HG03175 (cell line): ENCODE data around the gene TEX48.

Source experiments
- ATAC-seq: cut with Tn5 transposase; IDR thresholded peaks from one replicate; pipeline ENCODE4 v1.9.1; 2021; ENCODE audit warnings: mild to moderate bottlenecking, moderate library complexity; ENCODE audit not compliant: unreplicated experiment

TEX48 gene, protein sequence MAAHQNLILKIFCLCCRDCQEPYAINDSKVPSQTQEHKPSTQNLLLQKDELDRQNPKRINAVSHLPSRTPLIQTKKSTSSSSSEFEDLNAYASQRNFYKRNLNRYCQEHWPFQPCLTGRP

DNA sequence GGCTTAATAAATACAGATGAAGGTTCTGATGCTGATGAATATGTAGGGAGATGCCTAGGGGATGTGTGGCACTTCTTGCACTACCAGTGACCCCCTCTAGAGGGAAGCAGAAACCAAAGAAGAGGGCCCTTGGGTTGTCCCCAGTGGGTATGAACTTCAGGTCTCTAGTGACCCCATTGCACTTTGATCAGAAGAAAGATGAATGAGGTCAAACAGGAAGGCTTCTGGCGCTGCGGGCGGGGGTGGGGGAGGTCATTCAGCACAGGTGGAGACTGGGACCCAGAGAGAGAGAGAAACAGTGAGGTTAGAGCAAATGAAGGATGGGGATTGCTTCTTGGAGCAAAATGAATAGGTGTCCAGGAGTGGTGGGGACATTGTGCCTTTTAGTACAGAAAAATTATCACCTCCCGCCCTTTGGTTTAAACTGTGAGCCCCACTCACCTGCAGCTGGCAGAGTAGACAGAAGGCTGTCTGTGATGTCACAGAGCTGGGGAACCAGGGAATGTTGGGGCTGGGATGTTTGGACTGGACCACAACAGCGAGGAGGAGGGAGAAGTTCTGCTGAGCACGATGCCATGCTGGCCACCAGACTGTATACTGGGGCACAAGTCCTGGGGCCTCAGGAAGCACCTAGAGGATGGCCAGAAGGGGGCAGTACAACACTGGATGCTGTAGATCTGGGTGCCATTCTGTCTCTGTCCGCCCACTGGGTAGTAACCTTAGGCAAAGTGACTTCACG lies at the start of gene TEX48:
Gene TEX48 (minus strand): TSS at position 599 of the 739 bp plus-strand sequence. CDS start 10,469 bp downstream, outside the sequence.
- peak; percentile 81 for ATAC-seq

DNA sequence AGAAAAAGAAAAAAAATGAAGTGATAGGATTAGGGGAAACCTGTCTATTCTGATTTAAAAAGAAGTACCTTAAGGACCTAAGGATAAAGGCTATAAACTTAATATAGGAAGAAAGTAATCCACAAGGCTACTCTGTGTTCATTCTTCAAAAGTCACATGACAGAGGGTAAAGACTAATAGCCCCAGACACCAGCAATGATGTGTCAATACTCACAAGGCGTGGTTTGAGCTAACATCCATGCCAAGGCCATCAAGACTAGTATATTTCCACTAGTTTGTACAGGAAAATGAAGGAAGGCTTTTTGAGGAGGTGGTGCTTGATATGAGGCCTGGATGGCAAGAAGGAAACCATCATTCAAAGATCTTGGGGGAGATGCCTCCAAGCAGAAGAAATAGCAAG lies 49.7 kb upstream of the TEX48 start:
- ATAC-seq = no peak

DNA sequence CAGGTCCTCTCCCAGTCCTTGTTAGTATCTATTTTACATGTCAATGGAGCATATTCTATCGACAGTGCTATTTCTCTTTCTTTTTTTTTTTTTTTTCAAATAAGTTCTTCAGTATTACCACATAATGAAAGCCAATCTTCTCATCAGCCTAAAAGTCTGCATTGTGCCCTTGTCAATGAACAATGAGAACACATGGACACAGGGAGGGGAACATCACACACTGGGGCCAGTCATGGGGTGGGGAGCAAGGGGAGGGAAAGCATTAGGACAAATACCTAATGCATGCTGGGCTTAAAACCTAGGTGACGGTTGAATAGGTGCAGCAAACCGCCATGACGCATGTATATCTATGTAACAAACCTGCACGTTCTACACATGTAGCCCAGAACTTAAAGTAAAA lies 47.7 kb upstream of the TEX48 start:
- no peak for ATAC-seq

DNA sequence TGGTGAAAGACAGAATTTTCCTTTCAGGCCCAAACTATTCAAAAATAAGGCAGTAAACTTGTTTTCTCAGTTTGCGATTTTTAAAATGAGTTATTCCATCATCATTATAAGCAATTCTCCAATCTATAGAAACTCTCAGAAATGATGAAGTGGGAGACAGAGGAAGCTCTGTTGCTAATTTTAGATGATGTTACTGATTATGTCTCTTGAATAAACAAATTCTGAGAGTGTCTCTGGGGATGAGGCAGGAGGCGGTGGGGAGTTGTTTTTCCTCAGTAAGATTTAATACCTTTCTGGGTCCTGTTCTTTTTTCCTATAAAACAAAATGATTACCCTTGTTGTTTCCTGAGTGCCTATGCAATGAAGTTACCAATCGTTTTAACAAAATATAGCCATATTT lies 43.9 kb upstream of the TEX48 start:
- no peak for ATAC-seq

GRCh38 chr9:114724744-114725143 lies 42.8 kb upstream of the TEX48 start:
- no peak for ATAC-seq

- ATAC-seq = no peak
These were observed 41.9 kb upstream of the TEX48 start for GRCh38 chr9:114723931-114724330.

GRCh38 chr9:114722937-114723620 lies 41.1 kb upstream of the TEX48 start:
- no peak for ATAC-seq

DNA sequence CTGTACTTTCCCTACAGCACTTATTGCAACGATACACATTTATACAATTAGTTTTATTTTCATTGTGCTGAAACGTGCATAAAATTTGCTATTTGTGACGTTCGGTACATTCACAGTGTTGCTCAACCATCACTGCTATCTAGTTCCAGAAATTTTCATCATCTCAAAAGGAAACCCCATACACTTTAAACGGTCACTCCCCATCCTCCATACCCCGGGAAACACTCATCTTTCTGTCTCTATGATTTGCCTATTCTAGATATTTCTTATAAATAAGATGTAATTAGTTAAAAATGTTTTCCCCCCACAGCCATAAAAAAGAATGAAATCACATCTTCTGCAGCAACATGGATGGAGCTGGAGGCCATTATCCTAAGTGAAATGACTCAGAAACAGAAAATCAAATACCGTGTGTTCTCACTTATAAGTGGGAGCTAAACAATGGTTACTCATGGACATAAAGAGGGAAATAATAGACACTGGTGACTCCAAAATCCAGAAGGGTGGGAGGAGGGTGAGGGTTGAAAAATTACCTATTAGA lies 40.2 kb upstream of the TEX48 start:
- ATAC-seq = no peak

GRCh38 chr9:114721491-114722079 lies 39.6 kb upstream of the TEX48 start:
- no peak for ATAC-seq

GRCh38 chr9:114720086-114720676 lies 38.2 kb upstream of the TEX48 start:
- ATAC-seq = no peak

DNA sequence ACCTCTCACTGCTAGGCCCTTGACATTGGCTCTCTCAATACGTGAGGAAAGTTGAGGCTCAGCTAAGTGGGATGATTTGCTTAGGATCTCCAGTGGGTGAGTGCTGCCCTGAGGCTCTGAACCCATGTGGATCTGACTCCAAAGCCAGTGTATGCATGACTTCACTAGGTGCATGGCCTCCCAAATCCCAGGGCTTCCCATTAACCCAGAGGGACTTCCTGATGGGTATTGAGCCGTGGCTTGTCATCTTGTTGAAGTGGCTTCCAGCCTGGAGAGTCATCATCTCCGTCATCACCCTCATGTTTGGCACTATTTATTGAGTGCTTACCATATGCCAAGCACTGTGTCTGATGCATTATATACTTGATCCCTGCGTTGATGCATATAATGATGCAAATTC lies 37.3 kb upstream of the TEX48 start:
- no peak for ATAC-seq

GRCh38 chr9:114718801-114719221 lies 36.8 kb upstream of the TEX48 start:
- peak; percentile 63 for ATAC-seq

- ATAC-seq = no peak
These were observed 36.0 kb upstream of the TEX48 start for GRCh38 chr9:114717908-114718486.

- ATAC-seq = no peak
These were observed 27.6 kb upstream of the TEX48 start for GRCh38 chr9:114709636-114710035.

- no peak for ATAC-seq
These were observed 24.7 kb upstream of the TEX48 start for GRCh38 chr9:114706711-114707110.

DNA sequence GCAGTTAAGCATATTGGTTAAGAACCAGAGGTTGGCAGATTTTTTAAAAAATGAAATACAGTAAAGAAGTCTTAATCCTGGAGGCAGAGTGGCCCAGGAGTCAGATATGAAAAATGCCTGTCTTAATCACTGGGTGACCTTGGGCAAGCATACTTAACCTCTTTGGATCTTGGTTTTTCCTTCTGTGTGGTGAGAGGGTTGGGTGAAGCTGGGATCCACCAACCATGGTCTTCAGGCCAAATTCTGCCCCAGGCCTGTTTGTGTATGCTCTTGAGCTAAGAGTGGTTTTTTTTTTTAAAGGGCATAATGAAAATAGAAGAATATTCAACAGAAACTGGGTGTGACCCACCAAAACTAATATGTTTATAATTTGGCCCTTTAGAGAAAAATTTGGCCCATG lies 20.0 kb upstream of the TEX48 start:
- no peak for ATAC-seq

DNA sequence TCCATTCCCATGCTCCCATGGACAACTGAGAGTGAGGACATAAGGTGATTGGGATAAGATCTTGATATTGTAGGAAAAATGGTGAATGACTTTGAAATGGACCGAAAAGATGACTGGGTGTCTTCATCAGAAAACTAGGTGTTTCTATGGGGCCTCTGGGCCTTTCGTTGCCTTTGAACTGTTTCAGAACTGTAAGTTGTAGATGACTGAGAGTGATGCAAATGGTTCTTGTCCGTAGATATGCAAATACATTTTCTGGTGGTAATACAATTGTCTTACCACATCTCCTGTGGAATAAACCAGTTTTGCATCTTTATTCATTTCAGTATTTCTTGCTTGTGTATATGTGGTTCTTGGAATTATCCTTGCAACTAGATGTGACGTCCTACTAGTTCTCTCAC lies 16.0 kb upstream of the TEX48 start:
- ATAC-seq = peak; percentile 28

- ATAC-seq = peak; percentile 70
These were observed 15.0 kb upstream of the TEX48 start for GRCh38 chr9:114696814-114697544.

GRCh38 chr9:114695948-114696347 lies 14.0 kb upstream of the TEX48 start:
- no peak for ATAC-seq

- peak; percentile 29 for ATAC-seq
These were observed 12.8 kb upstream of the TEX48 start for GRCh38 chr9:114694719-114695269.
